MM.1S (cell line): ENCODE data around the gene ARPC5L.

Experiments used
- DNase-seq: peaks from one replicate; pipeline ENCODE4 v3.0.0-alpha.2; 2015
- H2AFZ ChIP-seq: fragments of 300-600 bp; sonication (generic); 2 replicates; pipeline ENCODE4 v1.6.0; 2016; ENCODE audit warnings: antibody characterized with exemption, low read length
- H3F3A ChIP-seq: fragments of 300-600 bp; sonication (generic); 2 replicates; pipeline ENCODE4 v1.6.1; 2016; ENCODE audit warnings: mild to moderate bottlenecking, antibody characterized with exemption, low read length, moderate library complexity, mixed read lengths; ENCODE audit not compliant: insufficient read depth
- H3K27ac ChIP-seq: fragments of 300-600 bp; sonication (generic); 2 replicates; pipeline ENCODE4 v1.5.1; 2016; ENCODE audit warnings: mild to moderate bottlenecking, low read length
- H3K27me3 ChIP-seq: fragments of 300-600 bp; sonication (generic); replicated peaks from 2 replicates; pipeline ENCODE4 v1.6.0; 2016; ENCODE audit warnings: low read length; ENCODE audit not compliant: insufficient read depth
- H3K36me3 ChIP-seq: fragments of 300-600 bp; sonication (generic); replicated peaks from 2 replicates; pipeline ENCODE4 v1.6.1; 2016; ENCODE audit warnings: mild to moderate bottlenecking, low read length, mixed read lengths; ENCODE audit not compliant: insufficient read depth
- H3K4me1 ChIP-seq: fragments of 300-600 bp; sonication (generic); 2 replicates; pipeline ENCODE4 v1.6.1; 2016; ENCODE audit warnings: low read length, mixed read lengths
- H3K4me2 ChIP-seq: fragments of 300-600 bp; sonication (generic); 2 replicates; pipeline ENCODE4 v1.6.0; 2016; ENCODE audit warnings: low read depth, low read length
- H3K4me3 ChIP-seq: fragments of 300-600 bp; sonication (generic); 2 replicates; pipeline ENCODE4 v1.5.1; 2016; ENCODE audit warnings: low read length, mixed read lengths
- H3K79me2 ChIP-seq: fragments of 300-600 bp; sonication (generic); 2 replicates; pipeline ENCODE4 v1.6.1; 2016; ENCODE audit warnings: mixed run types, low read length, mixed read lengths
- H3K9ac ChIP-seq: fragments of 300-600 bp; sonication (generic); 2 replicates; pipeline ENCODE4 v1.6.1; 2016; ENCODE audit warnings: low read length, mixed read lengths
- H3K9me2 ChIP-seq: fragments of 300-600 bp; sonication (generic); replicated peaks from 2 replicates; pipeline ENCODE4 v1.6.1; 2016; ENCODE audit warnings: mild to moderate bottlenecking, low read length, mixed read lengths; ENCODE audit not compliant: insufficient read depth
- H3K9me3 ChIP-seq: fragments of 300-600 bp; sonication (generic); replicated peaks from 2 replicates; pipeline ENCODE4 v1.6.1; 2016; ENCODE audit warnings: mild to moderate bottlenecking, low read length, mixed read lengths; ENCODE audit not compliant: insufficient read depth
- H4K20me1 ChIP-seq: fragments of 300-600 bp; sonication (generic); 2 replicates; pipeline ENCODE4 v1.6.1; 2016; ENCODE audit warnings: mild to moderate bottlenecking, low read length, moderate library complexity, mixed read lengths; ENCODE audit not compliant: insufficient read depth
- EZH2 ChIP-seq: fragments of 300-600 bp; sonication (generic); optimal IDR thresholded peaks from 2 replicates; pipeline ENCODE3; 2017; ENCODE audit warnings: low read depth, mild to moderate bottlenecking, antibody characterized with exemption, low read length, mixed read lengths
- EZH2phosphoT487 ChIP-seq: fragments of 300-600 bp; sonication (generic); IDR thresholded peaks from 2 replicates; pipeline ENCODE4 v1.6.1; 2018; ENCODE audit warnings: antibody characterized with exemption, low read length
- TF ChIP-seq, protein P1 (sequence below): fragments of 300-600 bp; sonication (generic); IDR thresholded peaks from 2 replicates; pipeline ENCODE4 v1.5.1; 2016; ENCODE audit warnings: antibody characterized with exemption, low read length, mixed read lengths

ARPC5L gene

DNA sequence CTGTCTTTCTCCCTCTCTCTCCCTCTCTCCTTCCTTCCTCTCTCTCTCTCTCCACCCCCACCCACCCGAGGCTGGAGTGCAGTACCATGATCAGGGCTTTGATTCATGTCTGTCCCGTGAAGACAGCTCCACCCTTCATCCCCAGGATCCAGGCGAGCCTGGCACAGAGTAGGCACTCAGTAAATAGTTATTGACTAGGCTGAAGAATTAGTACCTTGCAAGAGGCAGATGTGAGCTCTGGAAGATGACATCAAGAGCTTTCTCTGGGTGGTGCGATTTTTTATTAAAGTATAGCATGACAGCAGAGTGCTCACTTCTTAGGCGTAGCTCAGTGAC is 32.6 kb upstream of the ARPC5L start:
- Histone ChIP-seq H3K36me3 (no peaks in the 10 kb centered on the region), H3F3A (no peaks in the 10 kb centered on the region), H4K20me1 (no peaks in the 10 kb centered on the region), H3K4me2 (no peak overlapping the region), H3K27ac (no peak overlapping the region), H3K4me3 (no peak overlapping the region), H3K79me2 (no peaks in the 10 kb centered on the region), H2AFZ (no peak overlapping the region), H3K9me3 (no peaks in the 10 kb centered on the region), H3K27me3 (no peaks in the 10 kb centered on the region), H3K9ac (no peak overlapping the region), H3K4me1 (no peaks in the 10 kb centered on the region), H3K9me2 (no peaks in the 10 kb centered on the region)
- TF ChIP-seq EZH2phosphoT487: no peak
- TF ChIP-seq EZH2: no peak
- TF ChIP-seq, protein P1, sequence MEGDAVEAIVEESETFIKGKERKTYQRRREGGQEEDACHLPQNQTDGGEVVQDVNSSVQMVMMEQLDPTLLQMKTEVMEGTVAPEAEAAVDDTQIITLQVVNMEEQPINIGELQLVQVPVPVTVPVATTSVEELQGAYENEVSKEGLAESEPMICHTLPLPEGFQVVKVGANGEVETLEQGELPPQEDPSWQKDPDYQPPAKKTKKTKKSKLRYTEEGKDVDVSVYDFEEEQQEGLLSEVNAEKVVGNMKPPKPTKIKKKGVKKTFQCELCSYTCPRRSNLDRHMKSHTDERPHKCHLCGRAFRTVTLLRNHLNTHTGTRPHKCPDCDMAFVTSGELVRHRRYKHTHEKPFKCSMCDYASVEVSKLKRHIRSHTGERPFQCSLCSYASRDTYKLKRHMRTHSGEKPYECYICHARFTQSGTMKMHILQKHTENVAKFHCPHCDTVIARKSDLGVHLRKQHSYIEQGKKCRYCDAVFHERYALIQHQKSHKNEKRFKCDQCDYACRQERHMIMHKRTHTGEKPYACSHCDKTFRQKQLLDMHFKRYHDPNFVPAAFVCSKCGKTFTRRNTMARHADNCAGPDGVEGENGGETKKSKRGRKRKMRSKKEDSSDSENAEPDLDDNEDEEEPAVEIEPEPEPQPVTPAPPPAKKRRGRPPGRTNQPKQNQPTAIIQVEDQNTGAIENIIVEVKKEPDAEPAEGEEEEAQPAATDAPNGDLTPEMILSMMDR: no peak
- DNase-seq: no peak

DNA sequence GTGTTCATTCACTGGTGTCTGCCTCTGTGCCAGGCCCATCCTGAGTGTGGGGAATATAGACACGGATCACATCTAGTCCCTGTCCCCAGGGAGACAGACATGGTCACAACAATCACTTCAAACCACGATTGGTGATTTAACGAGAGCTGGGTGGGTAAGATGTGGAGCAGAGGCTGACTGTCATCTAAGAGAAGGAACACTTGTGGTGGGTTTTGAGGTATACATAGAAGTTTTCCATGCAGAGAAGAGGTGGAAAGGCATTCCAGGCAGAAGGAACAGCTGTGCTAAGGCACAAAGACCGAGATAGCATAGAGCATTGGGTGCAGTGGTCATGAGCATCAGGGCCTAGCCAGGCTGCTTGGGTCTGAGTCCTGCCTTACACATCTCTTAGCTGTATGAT is 31.3 kb upstream of the ARPC5L start:
- H3K79me2 ChIP-seq: no peaks in the 10 kb centered on the region
- no peaks in the 10 kb centered on the region for H4K20me1 ChIP-seq
- H3K9me2 ChIP-seq: no peaks in the 10 kb centered on the region
- H3K9ac ChIP-seq: no peak overlapping the region
- no peak for DNase-seq
- H3K9me3 ChIP-seq: no peaks in the 10 kb centered on the region
- no peaks in the 10 kb centered on the region for H3F3A ChIP-seq
- H3K4me2 ChIP-seq: no peak overlapping the region
- no peak overlapping the region for H2AFZ ChIP-seq
- no peak overlapping the region for H3K27ac ChIP-seq
- no peaks in the 10 kb centered on the region for H3K4me1 ChIP-seq
- no peak for TF ChIP-seq EZH2phosphoT487
- TF ChIP-seq, protein P1: no peak
- no peaks in the 10 kb centered on the region for H3K27me3 ChIP-seq
- no peak overlapping the region for H3K4me3 ChIP-seq
- no peaks in the 10 kb centered on the region for H3K36me3 ChIP-seq

DNA sequence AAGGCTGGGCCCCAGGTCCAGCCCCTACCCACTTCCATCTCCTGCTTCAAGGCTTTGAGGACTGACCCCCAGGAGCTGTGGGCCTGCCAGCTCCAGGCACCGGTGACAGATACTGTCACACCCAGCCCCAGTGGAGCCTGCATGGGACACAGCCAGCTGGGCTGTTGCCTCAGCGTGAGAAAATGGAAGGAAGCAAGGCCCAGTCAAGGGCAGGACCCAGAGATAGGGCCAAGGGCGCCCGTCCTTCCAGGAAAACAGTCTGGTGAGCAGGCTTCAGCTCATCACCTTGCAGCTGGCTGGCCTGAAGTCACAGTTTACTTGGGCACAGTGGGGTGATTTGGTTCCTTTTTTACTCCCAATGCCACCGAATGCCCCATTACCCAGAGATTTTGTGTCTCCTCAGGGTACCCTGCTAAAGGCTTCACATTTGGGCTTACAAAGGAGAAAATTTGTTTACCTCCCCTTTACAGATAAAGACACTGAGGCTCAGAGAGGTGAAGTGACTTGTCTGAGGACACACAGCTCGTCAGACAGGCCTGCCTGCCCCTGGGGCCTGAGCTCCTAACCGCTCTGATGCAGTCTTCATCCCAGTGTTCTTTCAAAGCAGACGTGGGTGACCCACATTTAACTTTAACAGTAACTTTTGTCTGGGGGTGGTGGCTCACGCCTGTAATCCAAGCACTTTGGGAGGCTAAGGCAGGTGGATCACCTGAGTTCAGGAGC is 30.1 kb upstream of the ARPC5L start:
- H3K27me3 ChIP-seq: no peaks in the 10 kb centered on the region
- no peak overlapping the region for H2AFZ ChIP-seq
- H3K9me3 ChIP-seq: no peaks in the 10 kb centered on the region
- TF ChIP-seq EZH2 (no peak), EZH2phosphoT487 (no peak)
- TF ChIP-seq, protein P1: no peak
- H3K4me3 ChIP-seq: no peak overlapping the region
- no peaks in the 10 kb centered on the region for H3K36me3 ChIP-seq
- H3K79me2 ChIP-seq: no peaks in the 10 kb centered on the region
- no peaks in the 10 kb centered on the region for H3F3A ChIP-seq
- H3K27ac ChIP-seq: no peak overlapping the region
- H4K20me1 ChIP-seq: no peaks in the 10 kb centered on the region
- H3K4me1 ChIP-seq: no peaks in the 10 kb centered on the region
- H3K9me2 ChIP-seq: no peaks in the 10 kb centered on the region
- DNase-seq: no peak
- no peak overlapping the region for H3K9ac ChIP-seq
- no peak overlapping the region for H3K4me2 ChIP-seq
